Activated CD8-positive, alpha-beta memory T cell treated with anti-CD3 and anti-CD28 coated beads, Interleukin-2, amount 50 U/mL, for 24 hours (primary cell): ENCODE results near the gene POLN.
A peak's percentile ranks its signal among the peaks of the same experiment; 100 is the strongest.
"Not testable (repeated sequence)": the region's sequence is repeated elsewhere in the genome, so short reads cannot be mapped to it uniquely, and the experiment has no call there.

Source experiments
- DNase-seq: peaks from one replicate; pipeline ENCODE4 v3.0.0-alpha.2; 2020; ENCODE audit errors: extremely low read depth

POLN gene

GRCh38 chr4:2042204-2042946 lies 199.5 kb downstream of the POLN start:
- DNase-seq = no peak

GRCh38 chr4:2041239-2042130 lies 200.4 kb downstream of the POLN start:
- DNase-seq = peak; percentile 63

- no peak for DNase-seq
These were observed 201.3 kb downstream of the POLN start for GRCh38 chr4:2040391-2041238.

GRCh38 chr4:2036866-2037265 lies 205.1 kb downstream of the POLN start:
- DNase-seq = no peak

- no peak for DNase-seq
These were observed 205.6 kb downstream of the POLN start for GRCh38 chr4:2036327-2036726.

- DNase-seq = not testable (repeated sequence)
These were observed 210.8 kb downstream of the POLN start for GRCh38 chr4:2031161-2031560.

DNA sequence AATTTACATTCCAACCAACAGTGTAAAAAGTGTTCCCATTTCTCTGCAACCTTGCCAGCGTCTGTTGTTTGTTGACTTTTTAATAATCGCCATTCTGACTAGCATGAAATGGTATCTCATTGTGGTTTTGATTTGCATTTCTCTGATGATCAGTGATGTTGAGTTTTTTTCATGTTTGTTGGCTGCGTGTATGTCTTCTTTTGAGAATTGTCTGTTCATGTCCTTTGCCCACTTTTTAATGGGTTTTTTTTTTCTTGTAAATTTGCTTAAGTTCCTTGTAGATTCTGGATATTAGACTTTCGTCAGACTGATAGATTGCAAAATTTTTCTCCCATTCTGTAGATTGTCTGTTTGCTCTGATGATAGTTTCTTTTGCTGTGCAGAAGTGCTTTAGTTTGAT lies 214.8 kb downstream of the POLN start:
- DNase-seq = not testable (repeated sequence)

DNA sequence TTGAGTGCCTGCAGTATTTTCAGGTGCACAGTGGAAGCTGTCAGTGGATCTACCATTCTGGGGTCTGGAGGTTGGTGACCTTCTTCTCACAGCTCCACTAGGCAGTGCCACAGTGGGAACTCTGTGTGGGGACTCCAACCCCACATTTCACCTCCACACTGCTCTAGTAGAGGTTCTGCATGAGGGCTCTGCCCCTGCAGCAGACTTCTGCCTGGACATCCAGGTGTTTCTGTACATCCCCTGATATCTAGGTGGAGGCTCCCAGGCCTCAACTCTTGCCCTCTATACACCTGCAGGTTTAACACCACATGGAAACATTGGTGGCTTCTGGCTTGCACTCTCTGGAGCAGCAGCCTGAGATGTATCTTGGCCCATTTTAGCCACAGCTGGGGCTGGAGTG lies 216.1 kb downstream of the POLN start:
- no peak for DNase-seq

- DNase-seq = no peak
These were observed 217.2 kb downstream of the POLN start for GRCh38 chr4:2024683-2025082.
